Activated CD8-positive, alpha-beta memory T cell treated with anti-CD3 and anti-CD28 coated beads, Interleukin-2, amount 10 ng/mL, durations not matched to agents 7 days and 5 days (primary cell): ENCODE data around the gene SAAL1. TPM values are rescaled to one million over a fixed set of nuclear protein-coding genes. Genes with fewer than 3 reads are reported as not detected.
"Not testable (repeated sequence)": the region's sequence is repeated elsewhere in the genome, so short reads cannot be mapped to it uniquely, and the experiment has no call there.

Source experiments
- ATAC-seq: fragments of 150-1000 bp; cut with Tn5 transposase; one replicate; pipeline ENCODE4 v1.10.0; 2021; ENCODE audit warnings: moderate library complexity
- CTCF ChIA-PET: fragments of 350-600 bp; sonication (Branson Sonifier 250); formaldehyde crosslinking; loops from one replicate; lab custom pipeline; 2021; ENCODE audit warnings: antibody characterized with exemption; lab: Charles Lee
- DNase-seq: peaks from one replicate; pipeline ENCODE4 v3.0.0-alpha.2; 2020
- H3K27ac Mint-ChIP-seq: one replicate; pipeline ENCODE4 v1.8.0; 2021; ENCODE audit warnings: mild to moderate bottlenecking, mixed read lengths
- H3K27me3 Mint-ChIP-seq: one replicate; pipeline ENCODE4 v1.8.0; 2021; ENCODE audit warnings: mixed read lengths
- H3K36me3 Mint-ChIP-seq: one replicate; pipeline ENCODE4 v1.8.0; 2021; ENCODE audit warnings: mild to moderate bottlenecking, mixed read lengths
- H3K4me1 Mint-ChIP-seq: one replicate; pipeline ENCODE4 v1.8.0; 2021; ENCODE audit warnings: mixed read lengths
- H3K4me3 Mint-ChIP-seq: one replicate; pipeline ENCODE4 v1.8.0; 2021; ENCODE audit warnings: mild to moderate bottlenecking, moderate library complexity, mixed read lengths
- H3K9me3 Mint-ChIP-seq: one replicate; pipeline ENCODE4 v1.8.0; 2022; ENCODE audit warnings: low read depth, mixed read lengths
- total RNA-seq, 2 experiments: library from RNA; stranded (reverse); gene quantifications; one replicate each; pipeline ENCODE4 v1.2.3, GENCODE V29; 2021

The SAAL1 gene
- total RNA-seq, result 10 to 100 TPM; 30.0 to 35.3 TPM

- DNase-seq, result peak; percentile 92
- ATAC-seq, result peak; percentile 98
- Mint-ChIP-seq H3K4me1 (peaks cover 26% of the 10 kb centered on the region), H3K9me3 (no peaks in the 10 kb centered on the region), H3K27me3 (peaks cover 10% of the 10 kb centered on the region), H3K4me3 (peak within 1 kb of the TSS; percentile 92), H3K36me3 (peaks cover 22% of the 10 kb centered on the region), H3K27ac (peak within 1 kb of the TSS; percentile 89)
- CTCF ChIA-PET, result interaction anchor here (0.5 to 2.6 kb wide), 37 partner anchors 8 to 658 kb away, joined by 3 to 33 read pairs (median 3); partner anchors contain the start of genes LDHA, SERGEF and SPTY2D1
Observed at GRCh38 chr11:18105802-18106574, at the start of gene SAAL1. TSS of gene SAAL1 (minus strand) at chr11:18106082. CDS start at chr11:18106041, 41 bp downstream.

GRCh38 chr11:18151581-18151980, 45.7 kb upstream of the SAAL1 start:
- ATAC-seq (no peak), DNase-seq (no peak)
- CTCF ChIA-PET, result interaction anchor here (2.0 kb wide), 1 partner anchor 36 kb away, joined by 4 read pairs; no protein-coding TSS in a partner anchor
- Mint-ChIP-seq H3K27me3 (peaks cover 47% of the 10 kb centered on the region), H3K4me1 (no peaks in the 10 kb centered on the region), H3K4me3 (no peak overlapping the region), H3K9me3 (no peaks in the 10 kb centered on the region), H3K36me3 (no peaks in the 10 kb centered on the region), H3K27ac (no peak overlapping the region)

GRCh38 chr11:18145837-18146236, 40.0 kb upstream of the SAAL1 start:
- Mint-ChIP-seq H3K4me3 (peak overlapping the region; percentile 1), H3K9me3 (no peaks in the 10 kb centered on the region), H3K4me1 (peaks cover 8% of the 10 kb centered on the region), H3K27ac (no peak overlapping the region), H3K27me3 (peaks cover 57% of the 10 kb centered on the region), H3K36me3 (no peaks in the 10 kb centered on the region)
- ATAC-seq (peak; percentile 33), DNase-seq (no peak)
- CTCF ChIA-PET, result interaction anchor here (3.5 kb wide), 1 partner anchor 30 kb away, joined by 11 read pairs; no protein-coding TSS in a partner anchor

GRCh38 chr11:18145025-18145424, 39.1 kb upstream of the SAAL1 start:
- no peak for DNase-seq
- no peaks in the 10 kb centered on the region for H3K36me3 Mint-ChIP-seq
- H3K27me3 Mint-ChIP-seq, result peaks cover 56% of the 10 kb centered on the region
- no peak overlapping the region for H3K27ac Mint-ChIP-seq
- ATAC-seq, result no peak
- CTCF ChIA-PET, result interaction anchor here (3.5 kb wide), 1 partner anchor 29 kb away, joined by 11 read pairs; no protein-coding TSS in a partner anchor
- peaks cover 8% of the 10 kb centered on the region for H3K4me1 Mint-ChIP-seq
- H3K4me3 Mint-ChIP-seq, result no peak overlapping the region
- no peaks in the 10 kb centered on the region for H3K9me3 Mint-ChIP-seq

- ATAC-seq (no peak), DNase-seq (no peak)
- no peak overlapping the region for H3K27ac Mint-ChIP-seq
- CTCF ChIA-PET, result interaction anchor here (3.5 kb wide), 1 partner anchor 29 kb away, joined by 11 read pairs; no protein-coding TSS in a partner anchor
- no peak overlapping the region for H3K4me3 Mint-ChIP-seq
- H3K4me1 Mint-ChIP-seq, result peaks cover 8% of the 10 kb centered on the region
- peaks cover 53% of the 10 kb centered on the region for H3K27me3 Mint-ChIP-seq
- H3K36me3 Mint-ChIP-seq, result no peaks in the 10 kb centered on the region
- no peaks in the 10 kb centered on the region for H3K9me3 Mint-ChIP-seq
Observed at GRCh38 chr11:18144243-18144642, 38.4 kb upstream of the SAAL1 start.

GRCh38 chr11:18140145-18140544, 34.3 kb upstream of the SAAL1 start:
- DNase-seq, result no peak
- no peak overlapping the region for H3K4me3 Mint-ChIP-seq
- H3K27ac Mint-ChIP-seq, result no peak overlapping the region
- H3K4me1 Mint-ChIP-seq, result no peaks in the 10 kb centered on the region
- no peak for ATAC-seq
- peaks cover 44% of the 10 kb centered on the region for H3K27me3 Mint-ChIP-seq
- CTCF ChIA-PET, result no interaction called here
- no peaks in the 10 kb centered on the region for H3K9me3 Mint-ChIP-seq
- H3K36me3 Mint-ChIP-seq, result no peaks in the 10 kb centered on the region

- Mint-ChIP-seq H3K4me3 (no peak overlapping the region), H3K27me3 (peaks cover 44% of the 10 kb centered on the region), H3K4me1 (no peaks in the 10 kb centered on the region), H3K27ac (no peak overlapping the region), H3K9me3 (no peaks in the 10 kb centered on the region), H3K36me3 (no peaks in the 10 kb centered on the region)
- DNase-seq (no peak), ATAC-seq (no peak)
- CTCF ChIA-PET, result no interaction called here
Observed at GRCh38 chr11:18137186-18137800, 31.4 kb upstream of the SAAL1 start.

GRCh38 chr11:18135308-18135707, 29.4 kb upstream of the SAAL1 start:
- H3K4me1 Mint-ChIP-seq, result no peaks in the 10 kb centered on the region
- H3K27ac Mint-ChIP-seq, result no peak overlapping the region
- no peaks in the 10 kb centered on the region for H3K36me3 Mint-ChIP-seq
- peaks cover 46% of the 10 kb centered on the region for H3K27me3 Mint-ChIP-seq
- DNase-seq (no peak), ATAC-seq (no peak)
- H3K4me3 Mint-ChIP-seq, result no peak overlapping the region
- CTCF ChIA-PET, result no interaction called here
- H3K9me3 Mint-ChIP-seq, result no peaks in the 10 kb centered on the region

GRCh38 chr11:18132341-18132740, 26.5 kb upstream of the SAAL1 start, which contains the start of gene MRGPRX3:
TSS of gene MRGPRX3 (plus strand) at chr11:18132571. CDS start at chr11:18137203, 4,632 bp downstream.
- CTCF ChIA-PET, result no interaction called here
- H3K9me3 Mint-ChIP-seq, result no peaks in the 10 kb centered on the region
- peaks cover 53% of the 10 kb centered on the region for H3K27me3 Mint-ChIP-seq
- no peaks in the 10 kb centered on the region for H3K36me3 Mint-ChIP-seq
- no peak within 1 kb of the TSS for H3K4me3 Mint-ChIP-seq
- no peak within 1 kb of the TSS for H3K27ac Mint-ChIP-seq
- H3K4me1 Mint-ChIP-seq, result no peaks in the 10 kb centered on the region
- ATAC-seq (no peak), DNase-seq (no peak)

- peaks cover 53% of the 10 kb centered on the region for H3K27me3 Mint-ChIP-seq
- ATAC-seq, DNase-seq, H3K9me3 Mint-ChIP-seq, H3K4me1 Mint-ChIP-seq, H3K36me3 Mint-ChIP-seq, H3K27ac Mint-ChIP-seq, H3K4me3 Mint-ChIP-seq, CTCF ChIA-PET: not testable (repeated sequence)
Observed at GRCh38 chr11:18131115-18131514, 25.2 kb upstream of the SAAL1 start.

- H3K4me1 Mint-ChIP-seq, H3K36me3 Mint-ChIP-seq, ATAC-seq, H3K4me3 Mint-ChIP-seq, H3K27ac Mint-ChIP-seq, CTCF ChIA-PET, H3K9me3 Mint-ChIP-seq, DNase-seq: not testable (repeated sequence)
- peaks cover 25% of the 10 kb centered on the region for H3K27me3 Mint-ChIP-seq
Observed at GRCh38 chr11:18121331-18121828, 15.5 kb upstream of the SAAL1 start.

GRCh38 chr11:18115360-18116127, 9.7 kb upstream of the SAAL1 start:
- Mint-ChIP-seq H3K4me1 (peaks cover 4% of the 10 kb centered on the region), H3K27me3 (peaks cover 27% of the 10 kb centered on the region), H3K9me3 (no peaks in the 10 kb centered on the region), H3K36me3 (no peaks in the 10 kb centered on the region), H3K27ac (no peak overlapping the region), H3K4me3 (no peak overlapping the region)
- ATAC-seq, result peak; percentile 95
- DNase-seq, result peak; percentile 77
- CTCF ChIA-PET, result interaction anchor here (0.5 to 2.4 kb wide), 46 partner anchors 9 to 701 kb away, joined by 3 to 33 read pairs (median 4); partner anchors contain the start of genes GTF2H1, HPS5, SAAL1 and SERGEF

GRCh38 chr11:18111005-18111404, 5.1 kb upstream of the SAAL1 start:
- H3K36me3 Mint-ChIP-seq, result no peaks in the 10 kb centered on the region
- no peak overlapping the region for H3K4me3 Mint-ChIP-seq
- no peak for ATAC-seq
- no peak overlapping the region for H3K27ac Mint-ChIP-seq
- DNase-seq, result no peak
- no peaks in the 10 kb centered on the region for H3K9me3 Mint-ChIP-seq
- H3K27me3 Mint-ChIP-seq, result peaks cover 30% of the 10 kb centered on the region
- CTCF ChIA-PET, result interaction anchor here (0.9 kb wide), 2 partner anchors 17 to 93 kb away, joined by 3 read pairs; no protein-coding TSS in a partner anchor
- peaks cover 10% of the 10 kb centered on the region for H3K4me1 Mint-ChIP-seq
